Measurements from ENCODE around the gene TMPO.
"Not testable (repeated sequence)": the region's sequence is repeated elsewhere in the genome, so short reads cannot be mapped to it uniquely, and the experiment has no call there.

Gene TMPO

DNA sequence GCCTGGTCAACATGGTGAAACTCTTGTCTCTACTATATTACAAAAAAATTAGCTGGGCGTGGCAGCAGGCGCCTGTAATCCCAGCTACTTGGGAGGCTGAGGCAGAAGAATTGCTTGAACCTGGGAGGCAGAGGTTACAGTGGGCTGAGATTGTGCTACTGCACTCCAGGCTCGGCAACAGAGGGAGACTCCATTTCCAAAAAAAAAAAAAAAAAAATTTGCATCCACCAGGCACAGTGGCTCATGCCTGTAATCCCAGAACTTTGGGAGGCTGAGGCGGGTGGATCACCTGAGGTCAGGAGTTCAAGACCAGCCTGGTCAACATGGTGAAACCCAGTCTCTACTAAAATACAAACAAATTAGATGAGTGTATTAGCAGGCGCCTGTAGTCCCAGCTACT is 3.6 kb upstream of the TMPO start:
- peak; percentile 13 for DNase-seq (ENCODE audit: low spot score)

DNA sequence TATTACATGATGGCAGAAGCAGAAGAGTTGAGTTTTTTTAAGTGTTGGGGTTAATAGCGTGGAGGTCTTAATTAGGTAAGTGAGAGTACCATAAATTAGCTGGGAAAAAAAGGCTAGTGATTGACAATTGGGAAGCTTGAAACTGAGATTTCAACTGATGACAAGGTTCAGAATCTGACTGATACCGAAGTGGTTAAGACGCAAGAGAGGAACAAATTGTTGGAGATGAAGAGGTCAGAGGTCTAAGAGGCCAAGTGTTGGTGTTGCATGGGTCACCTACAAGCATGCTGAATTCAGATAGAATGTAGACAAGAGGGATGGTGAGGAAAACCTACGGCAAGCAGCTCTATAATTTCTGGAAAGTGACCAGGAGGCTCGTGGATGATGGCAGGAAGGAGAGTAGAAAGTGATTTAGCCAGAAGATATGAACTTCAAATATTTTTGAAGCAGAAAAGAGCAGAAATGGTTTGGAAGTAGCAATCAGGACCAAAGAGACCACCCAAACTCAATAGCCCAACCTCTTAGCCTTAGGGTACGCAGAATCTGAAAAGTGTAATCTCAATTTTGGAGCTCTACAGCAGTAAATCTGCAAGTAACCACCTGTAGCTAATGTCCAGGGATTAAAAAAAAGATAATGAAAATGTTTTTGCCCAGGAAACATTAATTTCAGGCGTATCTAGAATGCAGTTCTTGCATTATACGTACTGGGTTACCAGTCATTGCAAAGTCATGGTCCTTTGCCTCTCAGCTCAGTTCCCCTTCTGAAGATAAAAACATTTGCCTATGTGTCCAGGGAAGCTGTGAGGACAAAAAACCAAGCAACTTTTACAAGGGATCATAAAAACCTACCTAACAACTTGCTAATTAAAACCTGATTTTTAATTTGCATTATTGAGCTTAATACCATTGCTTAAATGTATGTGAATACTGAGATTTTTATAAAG is 1.7 kb upstream of the TMPO start:
- peak; percentile 33 for DNase-seq (ENCODE audit: low spot score)

DNA sequence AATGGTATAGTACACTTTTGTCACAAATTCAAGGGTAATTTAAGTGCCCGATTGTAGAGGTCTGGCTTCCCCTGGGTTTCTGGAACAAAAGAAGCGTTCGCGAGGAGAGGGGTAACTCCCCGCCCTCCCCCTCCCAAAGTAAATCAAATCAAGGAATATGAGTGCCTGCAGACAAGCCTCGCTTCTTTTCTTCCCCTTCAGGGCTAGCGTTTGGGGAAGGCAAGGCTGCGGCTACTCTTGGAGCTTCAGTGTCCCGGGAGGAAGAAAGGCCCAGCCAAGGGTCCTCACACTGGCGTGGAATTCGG is 456 bp upstream of the TMPO start:
- no peak for DNase-seq (ENCODE audit: low spot score)

DNA sequence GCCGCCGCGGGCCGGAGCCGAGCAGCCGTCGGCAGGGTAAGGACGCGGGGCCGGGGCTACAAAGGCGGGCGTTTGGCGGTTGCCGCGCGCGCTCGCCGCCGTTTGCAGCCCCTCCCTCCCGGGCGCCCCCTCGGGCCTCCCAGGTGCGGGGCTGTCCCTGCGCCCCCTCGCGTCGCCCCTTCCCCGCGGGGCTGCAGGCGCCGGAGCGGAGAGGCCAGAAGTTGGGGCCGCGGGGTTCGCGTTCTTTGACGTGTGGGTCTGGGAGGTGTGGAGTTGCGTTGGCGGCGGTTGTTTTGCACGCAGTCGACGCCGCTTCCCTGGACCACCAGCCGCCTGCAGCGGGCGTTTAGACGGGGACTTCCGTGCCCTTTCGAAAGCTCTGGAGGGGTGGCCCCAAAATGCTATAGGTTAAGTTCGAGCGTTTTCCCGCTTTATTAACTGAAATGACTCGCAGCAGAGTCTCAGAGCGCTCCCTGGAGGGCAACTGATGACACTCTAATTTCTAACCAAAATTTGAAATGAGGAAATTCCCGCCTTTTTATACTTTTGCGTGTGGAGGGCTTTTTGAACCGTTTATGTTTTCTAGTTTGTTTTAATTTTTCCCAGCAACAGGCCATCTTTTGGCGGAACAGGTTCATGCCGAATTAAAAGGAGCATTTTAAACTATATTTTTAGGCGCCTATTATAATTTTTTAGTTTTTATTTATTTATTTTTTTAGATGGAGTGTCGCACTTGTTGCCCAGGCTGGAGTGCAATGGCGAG is 902 bp downstream of the TMPO start:
- DNase-seq (ENCODE audit: low spot score) = peak; percentile 87

DNA sequence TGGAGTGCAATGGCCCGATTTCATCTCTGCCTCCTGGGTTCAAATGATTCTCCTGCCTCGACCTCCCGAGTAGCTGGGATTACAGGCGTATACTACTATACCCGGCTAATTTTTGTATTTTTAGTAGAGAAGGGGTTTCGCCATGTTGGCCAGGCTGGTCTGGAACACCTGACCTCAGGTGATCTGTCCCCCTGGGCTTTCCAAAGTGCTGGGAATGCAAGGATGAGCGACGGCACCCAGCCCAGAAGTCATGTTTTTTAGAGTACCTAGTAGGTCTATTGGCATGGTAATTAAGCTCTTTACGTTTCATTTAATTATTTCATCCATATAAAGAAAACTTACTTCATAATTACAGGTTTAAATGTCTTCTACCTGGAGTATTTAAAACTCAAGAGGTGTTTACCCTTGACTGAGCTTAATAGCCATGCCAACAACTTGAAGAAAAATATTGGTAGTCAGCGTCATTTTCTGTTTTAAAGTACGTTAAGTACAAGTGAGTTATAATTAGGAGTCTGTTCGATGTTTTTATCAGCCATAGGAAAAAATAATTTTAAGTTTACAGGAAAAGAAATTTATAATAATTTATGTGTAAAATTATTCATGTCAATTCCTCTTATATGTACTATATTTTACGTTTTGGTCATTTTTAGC is 4.0 kb downstream of the TMPO start:
- DNase-seq (ENCODE audit: low spot score) = no peak

DNA sequence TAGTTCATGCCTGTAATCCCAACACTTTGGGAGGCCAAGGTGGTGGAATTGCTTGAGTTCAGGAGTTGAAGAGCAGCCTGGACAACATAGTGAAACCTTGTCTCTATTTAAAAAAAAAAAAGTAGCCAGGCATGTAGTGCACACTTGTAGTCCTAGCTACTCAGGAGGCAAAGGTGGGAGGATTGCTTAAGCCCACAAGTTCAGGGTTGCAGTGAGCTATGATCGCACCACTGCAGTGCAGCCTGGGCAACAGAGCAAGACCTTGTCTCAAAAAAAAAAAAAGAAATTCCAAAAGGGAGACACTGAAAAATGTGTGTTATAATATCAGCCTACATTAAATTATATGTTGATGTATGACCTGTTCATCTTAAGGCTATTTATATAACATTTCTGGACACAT is 14.7 kb downstream of the TMPO start:
- no peak for DNase-seq (ENCODE audit: low spot score)

DNA sequence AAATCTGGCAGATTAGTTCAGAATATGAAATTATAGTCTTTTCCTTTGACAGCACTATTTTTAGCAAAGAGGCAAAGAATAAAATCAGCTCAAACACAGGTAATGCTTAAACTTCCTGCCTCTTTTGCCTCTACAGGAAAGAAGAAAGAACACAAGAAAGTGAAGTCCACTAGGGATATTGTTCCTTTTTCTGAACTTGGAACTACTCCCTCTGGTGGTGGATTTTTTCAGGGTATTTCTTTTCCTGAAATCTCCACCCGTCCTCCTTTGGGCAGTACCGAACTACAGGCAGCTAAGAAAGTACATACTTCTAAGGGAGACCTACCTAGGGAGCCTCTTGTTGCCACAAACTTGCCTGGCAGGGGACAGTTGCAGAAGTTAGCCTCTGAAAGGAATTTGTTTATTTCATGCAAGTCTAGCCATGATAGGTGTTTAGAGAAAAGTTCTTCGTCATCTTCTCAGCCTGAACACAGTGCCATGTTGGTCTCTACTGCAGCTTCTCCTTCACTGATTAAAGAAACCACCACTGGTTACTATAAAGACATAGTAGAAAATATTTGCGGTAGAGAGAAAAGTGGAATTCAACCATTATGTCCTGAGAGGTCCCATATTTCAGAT is 17.4 kb downstream of the TMPO start:
- no peak for DNase-seq (ENCODE audit: low spot score)

DNA sequence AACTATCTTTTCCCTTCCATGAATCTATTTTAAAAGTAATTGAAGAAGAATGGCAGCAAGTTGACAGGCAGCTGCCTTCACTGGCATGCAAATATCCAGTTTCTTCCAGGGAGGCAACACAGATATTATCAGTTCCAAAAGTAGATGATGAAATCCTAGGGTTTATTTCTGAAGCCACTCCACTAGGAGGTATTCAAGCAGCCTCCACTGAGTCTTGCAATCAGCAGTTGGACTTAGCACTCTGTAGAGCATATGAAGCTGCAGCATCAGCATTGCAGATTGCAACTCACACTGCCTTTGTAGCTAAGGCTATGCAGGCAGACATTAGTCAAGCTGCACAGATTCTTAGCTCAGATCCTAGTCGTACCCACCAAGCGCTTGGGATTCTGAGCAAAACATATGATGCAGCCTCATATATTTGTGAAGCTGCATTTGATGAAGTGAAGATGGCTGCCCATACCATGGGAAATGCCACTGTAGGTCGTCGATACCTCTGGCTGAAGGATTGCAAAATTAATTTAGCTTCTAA is 18.4 kb downstream of the TMPO start:
- no peak for DNase-seq (ENCODE audit: low spot score)

DNA sequence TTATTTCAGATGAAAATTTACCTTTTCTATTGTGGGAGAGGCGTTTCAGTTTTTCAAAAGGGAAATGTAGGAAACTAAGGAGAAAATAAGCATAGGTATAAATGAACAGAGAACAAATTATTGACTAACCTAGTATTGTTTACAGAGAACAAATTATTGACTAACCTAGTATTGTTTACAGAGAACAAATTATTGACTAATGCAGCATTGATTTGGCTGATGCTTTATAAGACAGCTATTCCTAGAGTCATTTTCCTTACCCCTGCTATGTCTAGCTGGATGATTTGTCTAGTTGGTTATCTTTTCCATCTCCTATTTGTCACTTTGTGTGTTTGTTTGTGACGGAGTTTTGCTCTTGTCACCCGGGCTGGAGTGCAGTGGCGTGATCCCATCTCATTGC is 22.6 kb downstream of the TMPO start:
- no peak for DNase-seq (ENCODE audit: low spot score)

DNA sequence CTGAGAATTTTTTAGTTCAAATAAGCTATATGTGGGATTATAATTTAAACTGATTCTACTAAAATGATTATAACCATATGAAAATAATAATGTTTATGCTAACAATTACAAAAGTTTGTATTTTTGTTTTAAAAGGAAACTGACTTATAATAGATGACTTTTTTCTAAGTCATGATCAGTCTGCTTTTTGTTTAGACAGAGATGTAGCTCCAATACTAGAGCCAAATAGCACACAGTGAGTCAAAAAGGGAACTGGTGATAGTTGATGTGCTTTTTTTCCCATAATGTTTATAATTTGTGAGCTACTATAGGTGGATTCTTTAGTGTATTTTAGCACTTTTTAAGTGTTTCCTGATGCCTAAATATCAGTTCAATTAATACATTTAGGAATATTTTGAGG is 28.3 kb downstream of the TMPO start:
- no peak for DNase-seq (ENCODE audit: low spot score)

DNA sequence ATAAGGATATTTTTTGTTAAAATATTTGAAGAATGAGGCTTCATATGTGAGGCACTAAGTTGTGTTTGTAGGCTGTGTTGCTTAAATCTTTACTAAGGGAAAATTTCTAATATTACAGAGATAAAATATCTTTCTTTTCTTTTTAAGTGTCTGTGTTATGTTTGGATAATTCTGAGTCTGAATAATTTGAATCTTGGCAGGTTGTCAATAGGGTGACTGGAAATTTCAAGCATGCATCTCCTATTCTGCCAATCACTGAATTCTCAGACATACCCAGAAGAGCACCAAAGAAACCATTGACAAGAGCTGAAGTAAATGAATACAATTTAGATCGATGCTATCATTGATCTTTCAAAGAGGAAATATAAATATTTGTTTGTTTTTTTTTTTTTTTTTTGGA is 29.4 kb downstream of the TMPO start:
- DNase-seq (ENCODE audit: low spot score) = no peak

DNA sequence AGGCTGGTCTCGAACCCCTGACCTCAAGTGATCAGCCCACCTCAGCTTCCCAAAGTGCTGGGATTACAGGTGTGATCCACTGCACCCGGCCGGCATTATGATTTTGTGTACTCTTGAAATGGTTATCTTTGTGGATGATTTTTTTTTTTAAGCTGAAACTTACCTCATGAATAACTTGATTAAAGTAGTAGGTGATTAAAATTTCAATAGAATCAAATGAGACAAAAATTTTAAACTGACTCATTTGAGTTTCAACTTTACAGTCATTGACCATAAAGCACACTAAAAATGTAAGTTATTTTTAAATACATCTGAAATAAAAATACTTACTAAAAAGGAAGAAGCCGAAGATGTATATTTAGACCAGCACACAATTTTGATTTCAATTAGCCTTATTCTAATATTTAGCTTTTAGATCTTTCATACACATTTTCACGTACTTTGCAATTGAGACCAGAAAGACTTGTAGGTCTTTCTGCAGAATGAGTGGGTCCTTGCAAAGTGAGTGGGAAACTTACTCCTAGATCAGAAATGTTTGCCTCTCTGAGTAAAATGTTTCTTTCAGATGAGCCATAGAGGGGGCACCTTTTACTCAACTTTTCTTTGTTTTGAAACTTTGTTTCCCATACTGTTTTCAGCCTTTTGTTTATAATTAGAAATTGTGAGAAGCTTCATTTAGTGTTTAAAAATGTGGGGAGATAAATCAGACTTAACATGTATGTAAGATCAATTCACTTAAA is 34.2 kb downstream of the TMPO start:
- DNase-seq (ENCODE audit: low spot score) = no peak

DNA sequence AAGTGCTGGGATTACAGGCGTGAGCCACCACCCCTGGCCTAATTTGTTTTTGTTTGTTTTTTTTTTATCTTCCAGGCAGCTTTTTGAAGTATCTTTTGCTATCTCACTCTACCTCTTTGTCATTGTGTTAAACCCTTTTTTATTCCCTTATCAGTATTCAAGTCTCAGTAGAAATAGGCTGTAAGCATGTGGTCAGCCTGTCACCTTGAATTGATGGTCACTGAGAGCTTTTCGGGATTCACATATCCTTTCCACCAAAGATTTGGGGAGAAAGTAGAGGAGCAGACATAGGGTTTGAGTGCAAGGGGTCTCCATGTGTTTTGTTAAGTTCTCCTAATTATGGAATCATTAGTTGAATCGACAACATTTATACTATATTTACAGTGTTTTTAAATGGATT is 36.4 kb downstream of the TMPO start:
- DNase-seq (ENCODE audit: low spot score) = no peak

DNA sequence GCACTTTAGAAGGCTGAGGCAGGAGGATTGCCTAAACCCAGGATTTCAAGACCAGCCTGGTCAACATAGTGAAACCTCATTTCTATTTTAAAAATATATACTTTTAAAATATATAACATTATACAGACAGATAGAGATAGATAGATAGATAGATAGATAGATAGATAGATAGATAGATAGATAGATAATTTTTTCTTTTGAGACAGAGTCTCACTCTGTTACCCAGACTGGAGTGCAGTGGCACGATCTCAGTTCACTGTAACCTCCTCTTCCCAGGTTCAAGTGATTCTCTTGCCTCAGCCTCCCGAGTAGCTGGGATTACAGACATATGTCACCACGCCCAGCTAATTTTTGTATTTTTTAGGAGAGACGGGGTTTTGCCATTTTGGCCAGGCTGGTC is 42.7 kb downstream of the TMPO start:
- DNase-seq (ENCODE audit: low spot score) = not testable (repeated sequence)

DNA sequence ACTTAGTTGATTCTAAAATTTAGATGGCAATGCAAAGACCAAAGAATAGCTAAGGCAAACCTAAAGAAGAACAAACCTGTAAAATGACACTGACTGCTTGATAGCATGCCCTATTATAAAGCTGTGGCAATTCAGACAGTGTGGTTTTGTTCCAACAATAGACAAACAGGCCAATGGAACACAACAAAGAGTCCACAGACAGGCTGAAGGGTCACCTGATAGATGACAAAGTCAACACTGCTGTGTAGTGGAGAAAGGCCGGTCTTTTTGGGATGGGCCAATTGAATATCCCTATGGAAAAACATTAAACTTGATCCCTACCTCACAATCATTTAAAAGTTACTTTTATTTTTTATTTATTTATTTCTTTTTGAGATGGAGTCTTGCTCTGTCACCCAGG is 44.3 kb downstream of the TMPO start:
- no peak for DNase-seq (ENCODE audit: low spot score)

DNA sequence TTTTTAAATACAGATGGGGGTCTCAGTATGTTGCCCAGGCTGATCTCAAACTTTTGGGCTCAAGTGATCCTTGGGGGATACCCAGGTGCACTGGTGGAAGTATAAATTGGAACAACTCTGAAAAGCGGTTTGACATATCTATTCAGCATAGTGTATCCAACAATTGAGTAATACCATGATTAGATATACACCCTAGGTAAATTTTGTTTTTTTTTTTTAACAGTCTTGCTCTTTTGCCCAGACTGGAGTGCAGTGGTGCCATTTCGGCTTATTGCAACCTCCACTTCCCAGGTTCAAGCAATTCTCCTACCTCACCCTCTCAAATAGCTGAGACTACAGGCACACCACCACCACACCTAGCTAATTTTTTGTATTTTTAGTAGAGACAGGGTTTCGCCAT is 46.5 kb downstream of the TMPO start:
- DNase-seq (ENCODE audit: low spot score) = no peak

DNA sequence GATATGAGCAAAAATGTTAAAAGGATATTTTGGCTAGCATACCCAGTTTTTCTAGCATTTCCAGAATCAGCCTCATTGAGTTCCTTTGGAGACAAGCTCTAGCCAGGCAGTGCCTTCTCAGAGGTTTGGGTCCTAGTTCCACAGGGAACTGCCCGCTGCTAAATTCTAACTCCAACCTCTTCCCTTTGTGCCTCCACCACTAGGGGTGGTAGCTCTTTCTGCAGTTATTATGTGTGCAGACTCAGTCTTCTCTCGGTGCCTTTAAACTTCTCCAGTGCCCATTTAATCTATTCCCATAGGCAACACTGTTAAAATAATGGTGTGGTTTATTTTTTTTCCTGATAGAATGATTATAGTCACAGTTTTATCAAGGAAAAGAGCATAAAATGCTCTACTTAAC is 56.6 kb downstream of the TMPO start:
- DNase-seq (ENCODE audit: low spot score) = no peak

DNA sequence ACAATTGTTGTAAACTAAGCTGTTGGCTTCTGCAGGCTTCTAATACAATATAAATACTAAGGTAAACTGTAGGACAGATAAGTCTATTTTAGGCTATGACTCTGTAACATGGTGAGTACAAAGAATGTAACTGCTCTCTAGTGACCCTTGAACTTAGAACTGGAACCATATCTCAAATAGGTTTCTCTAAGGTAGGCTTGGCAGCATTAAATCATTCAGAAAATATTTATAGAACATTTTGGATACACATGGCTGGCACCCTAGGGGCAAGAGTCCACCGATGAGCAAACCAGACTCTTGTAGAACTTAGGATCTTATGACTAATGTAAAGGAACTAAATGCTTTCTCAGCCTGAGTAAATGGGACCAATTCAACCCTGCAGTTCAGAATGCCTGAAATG is 58.7 kb downstream of the TMPO start:
- DNase-seq (ENCODE audit: low spot score) = no peak

DNA sequence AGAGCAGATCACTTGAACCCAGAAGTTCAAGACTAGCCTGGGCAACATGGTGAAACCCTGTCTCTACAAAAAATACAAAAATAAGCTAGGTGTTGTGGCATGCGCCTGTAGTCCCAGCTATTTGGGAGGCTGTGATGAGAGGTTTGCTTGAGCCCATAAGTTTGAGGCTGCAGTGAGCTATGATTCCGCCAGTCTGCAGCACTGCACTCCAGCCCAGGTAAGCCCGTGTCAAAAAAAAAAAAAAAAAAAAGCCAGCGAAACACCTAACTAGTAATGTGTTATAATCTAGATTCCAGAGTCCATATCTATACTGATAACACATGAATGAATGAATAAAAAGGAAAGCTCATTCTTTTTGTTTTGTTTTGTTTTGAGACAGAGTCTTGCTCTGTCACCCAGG is 59.6 kb downstream of the TMPO start:
- no peak for DNase-seq (ENCODE audit: low spot score)

DNA sequence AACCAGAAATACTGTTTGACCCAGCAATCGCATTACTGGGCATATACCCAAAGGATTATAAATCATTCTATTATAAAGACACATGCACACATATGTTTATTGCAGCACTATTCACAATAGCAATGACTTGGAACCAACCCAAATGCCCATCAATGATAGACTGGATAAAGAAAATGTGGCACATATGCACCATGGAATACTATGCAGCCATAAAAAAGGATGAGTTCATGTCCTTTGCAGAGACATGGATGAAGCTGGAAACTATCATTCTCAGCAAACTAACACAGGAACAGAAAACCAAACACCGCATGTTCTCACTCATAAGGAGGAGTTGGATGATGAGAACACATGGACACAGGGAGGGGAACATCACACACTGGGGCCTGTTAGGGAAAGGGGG is 61.4 kb downstream of the TMPO start:
- DNase-seq (ENCODE audit: low spot score) = not testable (repeated sequence)

DNA sequence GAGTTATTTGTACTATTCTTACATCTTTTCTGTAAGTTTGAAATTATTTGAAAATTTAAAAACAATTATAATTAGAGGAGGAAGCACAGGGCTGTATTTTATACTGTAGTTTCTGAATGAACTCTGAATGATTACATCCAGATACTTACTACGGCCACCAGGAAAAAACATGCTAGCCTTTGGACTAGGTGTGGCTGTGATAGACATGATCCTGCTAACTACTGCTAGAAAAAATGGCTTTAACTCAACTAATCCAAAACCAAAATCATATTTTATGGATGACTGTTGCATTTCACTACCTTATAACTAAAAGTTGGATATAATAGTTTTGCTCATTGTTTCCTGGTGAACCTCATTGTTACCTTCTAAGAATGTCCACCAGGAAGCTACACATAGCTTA is 63.0 kb downstream of the TMPO start:
- DNase-seq (ENCODE audit: low spot score) = no peak

DNA sequence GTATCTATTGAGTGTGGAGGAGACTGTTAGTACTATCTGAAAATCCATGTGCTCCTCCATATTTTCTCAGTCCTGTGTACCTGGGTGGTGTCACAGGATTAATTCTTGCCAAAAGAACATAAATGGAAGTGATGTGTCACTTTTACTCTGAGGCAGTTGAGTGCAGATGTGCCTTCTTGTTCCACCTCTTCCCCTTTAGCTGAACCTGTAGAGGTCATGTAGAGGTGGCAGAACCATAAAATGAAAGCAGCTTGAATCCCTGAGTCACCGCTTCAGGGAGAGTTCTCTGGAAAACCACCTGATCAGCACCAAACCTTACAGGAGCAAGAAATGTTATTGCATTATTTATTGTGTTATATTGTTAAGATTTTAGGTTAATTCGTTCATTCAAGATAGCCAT is 63.4 kb downstream of the TMPO start:
- DNase-seq (ENCODE audit: low spot score) = no peak

Measured in ecto neural progenitor cell (in vitro differentiated cells).